Motor neuron (in vitro differentiated cells): ENCODE measurements around the gene DNAJC2. TPM values are rescaled to one million over a fixed set of nuclear protein-coding genes. Genes with fewer than 3 reads are reported as not detected.
"Not testable (repeated sequence)": the region's sequence is repeated elsewhere in the genome, so short reads cannot be mapped to it uniquely, and the experiment has no call there.

Experiments
- ATAC-seq, 8 experiments: fragments of 200-7000 bp; cut with Tn5 transposase; replicated peaks in 6 of 8; 2 replicates each; pipeline ENCODE4 v1.8.0; 2021; ENCODE audit warnings: mild to moderate bottlenecking in 8 of 8, moderate library complexity in 8 of 8
- H3K27ac ChIP-seq, 2 donors: fragments of 250-450 bp; sonication (Bioruptor Pico); 2 replicates each; pipeline ENCODE4 v1.9.0; 2021; ENCODE audit warnings: antibody characterized with exemption in 2 of 2, mild to moderate bottlenecking in 2 of 2, moderate library complexity in 1 of 2
- H3K4me1 ChIP-seq, 2 donors: fragments of 250-450 bp; sonication (Bioruptor Pico); replicated peaks in 1 of 2; 2 replicates each; pipeline ENCODE4 v1.6.1; 2021; ENCODE audit warnings: antibody characterized with exemption in 2 of 2, mild to moderate bottlenecking in 2 of 2, moderate library complexity in 1 of 2
- H3K4me3 ChIP-seq, 5 donors: fragments of 250-450 bp; sonication (Bioruptor Pico); 2 replicates each; pipeline ENCODE4 v1.9.0; 2021; ENCODE audit warnings: antibody characterized with exemption in 5 of 5, mild to moderate bottlenecking in 5 of 5, moderate library complexity in 4 of 5
- WGBS, 10 experiments: fragments of 450-650 bp; shearing (Covaris generic); methylation state at CpG; one replicate each; pipeline ENCODE4 v1.0.0; 2022; 5-methylcytosine and 5-hydroxymethylcytosine counted together
- in situ Hi-C, 9 experiments: fragments of 400-800 bp; cut with MboI; loops; one replicate each; pipeline ENCODE4 v1.15.0; 2021; ENCODE audit warnings: low sequenced_read_pairs in 9 of 9, low pct_unique_long_range_greater_than_20kb in 2 of 9; ENCODE audit not compliant: unreplicated experiment in 9 of 9
- total RNA-seq, 8 experiments: library from RNA; unstranded; fragments of 300-600 nt; gene quantifications; 2 replicates each; pipeline versions ENCODE4 v1.2.3 to v1.2.4, GENCODE V29; 2022

Gene DNAJC2
- total RNA-seq, 8 experiments from 2014 or later = 18.3 to 47.2 (median 29.0) TPM

- in situ Hi-C loops = not testable (repeated sequence)
- 0% methylated on average over 3 to 6 of the region's 71 CpGs; no CpG with 5 or more reads in 7 of the 10 experiments for WGBS, 10 experiments
- Histone ChIP-seq H3K27ac (peak overlapping the region; percentile 53 to 60), H3K4me1 (peaks cover 0 to 11% of the 10 kb centered on the region in 2 donors), H3K4me3 (peak overlapping the region; percentile 48 to 78 (median 64))
- peak; percentile 88 to 92 (median 92) for ATAC-seq
These were observed 64.4 kb downstream of the DNAJC2 start for GRCh38 chr7:103279963-103280802.

- WGBS, 10 experiments = 0 to 4% (median 0%) methylated on average over 1 to 9 of the region's 12 CpGs; no CpG with 5 or more reads in 3 of the 10 experiments
- ATAC-seq = peak; percentile 31 to 71 (median 44)
- H3K27ac ChIP-seq = peak overlapping the region; percentile 53 to 60
- in situ Hi-C loops = not testable (repeated sequence)
- peaks cover 0 to 11% of the 10 kb centered on the region in 2 donors for H3K4me1 ChIP-seq
- peak overlapping the region; percentile 48 to 78 (median 64) for H3K4me3 ChIP-seq
These were observed 65.0 kb downstream of the DNAJC2 start for GRCh38 chr7:103279636-103279962.

- 58 to 80% (median 70%) methylated on average over 1 to 2 of the region's 2 CpGs; no CpG with 5 or more reads in 6 of the 10 experiments for WGBS, 10 experiments
- in situ Hi-C loops, H3K27ac ChIP-seq, ATAC-seq: not testable (repeated sequence)
- H3K4me3 ChIP-seq = peak overlapping the region in 3 of 5 donors; percentile 10 to 14 (median 12)
- H3K4me1 ChIP-seq = peaks cover 0 to 11% of the 10 kb centered on the region in 2 donors
These were observed 66.4 kb downstream of the DNAJC2 start for GRCh38 chr7:103278195-103278594.

GRCh38 chr7:103274867-103275266 lies 69.7 kb downstream of the DNAJC2 start:
- WGBS, 10 experiments = no CpG with 5 or more reads among the region's 24 CpGs
- H3K4me3 ChIP-seq, ATAC-seq, H3K27ac ChIP-seq, in situ Hi-C loops: not testable (repeated sequence)
- H3K4me1 ChIP-seq = peaks cover 0 to 11% of the 10 kb centered on the region in 2 donors

- H3K27ac ChIP-seq, in situ Hi-C loops, H3K4me1 ChIP-seq, ATAC-seq, H3K4me3 ChIP-seq: not testable (repeated sequence)
- 66 to 100% (median 96%) methylated on average over 1 to 6 of the region's 6 CpGs for WGBS, 10 experiments
These were observed 71.2 kb downstream of the DNAJC2 start for GRCh38 chr7:103273374-103273773.

GRCh38 chr7:103266229-103266628 lies 78.3 kb downstream of the DNAJC2 start:
- WGBS, 10 experiments = 80% methylated on average over 1 of the region's 2 CpGs; no CpG with 5 or more reads in 9 of the 10 experiments
- not testable (repeated sequence) for H3K27ac ChIP-seq

GRCh38 chr7:103264054-103264453 lies 80.5 kb downstream of the DNAJC2 start:
- ATAC-seq, H3K4me3 ChIP-seq, in situ Hi-C loops, H3K27ac ChIP-seq: not testable (repeated sequence)
- H3K4me1 ChIP-seq = peaks cover 10 to 12% of the 10 kb centered on the region in 2 donors
- 44 to 100% (median 67%) methylated on average over 1 to 2 of the region's 2 CpGs; no CpG with 5 or more reads in 1 of the 10 experiments for WGBS, 10 experiments

More at GRCh38 chr7:103266229-103266628, 78.3 kb downstream of the DNAJC2 start:
- ATAC-seq, in situ Hi-C loops, H3K4me3 ChIP-seq: not testable (repeated sequence)
- H3K4me1 ChIP-seq = peaks cover 10 to 12% of the 10 kb centered on the region in 2 donors

Other genes with a start within 250 kb of the DNAJC2 start
- 10 to 100 TPM in 4 of 8 experiments, 1 to 10 TPM in 4; 6.1 to 35.2 (median 9.8) TPM for gene NAPEPLD, start 195.7 kb downstream of the DNAJC2 start, total RNA-seq
- 10 to 100 TPM; 50.0 to 87.0 (median 64.3) TPM for gene PMPCB, start 47.3 kb downstream of the DNAJC2 start, total RNA-seq
- gene PSMC2, start 2.9 kb upstream of the DNAJC2 start, total RNA-seq = 100 to 1,000 TPM in 6 of 8 experiments, 10 to 100 TPM in 2; 69.6 to 259 (median 123) TPM
- 1 to 10 TPM in 1 of 8 experiments, under 1 TPM in 3, not detected in 4; 0.13 to 1.6 (median 0.62) TPM for gene SLC26A5, start 101.4 kb upstream of the DNAJC2 start, total RNA-seq